GM23338 (cell line): ENCODE data around the gene DOCK6. TPM values are rescaled to one million over a fixed set of nuclear protein-coding genes. Genes with fewer than 3 reads are reported as not detected.

Experiments used
- ATAC-seq: fragments of 200-7000 bp; cut with Tn5 transposase; 3 replicates; pipeline ENCODE4 v1.9.1; 2020
- DNase-seq: peaks from one replicate; pipeline ENCODE4 v3.0.0-alpha.2; 2015; ENCODE audit warnings: low spot score
- H2AFZ ChIP-seq: fragments of 200-600 bp; sonication (generic); 2 replicates; pipeline ENCODE4 v1.8.0; 2016; ENCODE audit warnings: antibody characterized with exemption, mild to moderate bottlenecking, moderate library complexity
- H3F3A ChIP-seq: fragments of 200-600 bp; sonication (generic); replicated peaks from 2 replicates; pipeline ENCODE4 v1.8.0; 2017; ENCODE audit warnings: antibody characterized with exemption, mixed run types, low read depth
- H3K27ac ChIP-seq: fragments of 200-600 bp; sonication (generic); 2 replicates; pipeline ENCODE4 v1.6.1; 2016; ENCODE audit warnings: low read depth
- H3K27me3 ChIP-seq: fragments of 200-600 bp; sonication (generic); 2 replicates; pipeline ENCODE4 v1.8.0; 2016; ENCODE audit warnings: mild to moderate bottlenecking, mixed run types, moderate library complexity; ENCODE audit not compliant: insufficient read depth
- H3K36me3 ChIP-seq: fragments of 200-600 bp; sonication (generic); 2 replicates; pipeline ENCODE4 v1.8.0; 2016; ENCODE audit warnings: mild to moderate bottlenecking; ENCODE audit not compliant: insufficient read depth
- H3K4me1 ChIP-seq: fragments of 200-600 bp; sonication (generic); 2 replicates; pipeline ENCODE4 v1.8.0; 2016; ENCODE audit warnings: mild to moderate bottlenecking, moderate library complexity; ENCODE audit not compliant: insufficient read depth
- H3K4me2 ChIP-seq: fragments of 200-600 bp; sonication (generic); 2 replicates; pipeline ENCODE4 v1.7.1; 2017; ENCODE audit warnings: mixed run types
- H3K4me3 ChIP-seq: fragments of 200-600 bp; sonication (generic); 2 replicates; pipeline ENCODE4 v1.6.1; 2016; ENCODE audit warnings: mixed run types
- H3K79me2 ChIP-seq: fragments of 200-600 bp; sonication (generic); replicated peaks from 2 replicates; pipeline ENCODE4 v1.8.0; 2017; ENCODE audit warnings: mild to moderate bottlenecking; ENCODE audit not compliant: insufficient read depth
- H3K9me2 ChIP-seq: fragments of 200-600 bp; sonication (generic); 2 replicates; pipeline ENCODE4 v1.8.0; 2017; ENCODE audit not compliant: insufficient read depth
- H4K20me1 ChIP-seq: fragments of 200-600 bp; sonication (generic); replicated peaks from 2 replicates; pipeline ENCODE4 v1.8.0; 2017; ENCODE audit warnings: mild to moderate bottlenecking; ENCODE audit not compliant: insufficient read depth
- H3K27ac Mint-ChIP-seq: 2 replicates; pipeline ENCODE4 v1.8.0; 2020; ENCODE audit warnings: inconsistent platforms, mild to moderate bottlenecking, moderate library complexity, mixed read lengths
- H3K27me3 Mint-ChIP-seq: 3 replicates; pipeline ENCODE4 v1.8.0; 2022; ENCODE audit warnings: low read depth, mild to moderate bottlenecking, moderate library complexity, mixed read lengths, inconsistent platforms; ENCODE audit not compliant: insufficient read depth, poor library complexity
- H3K36me3 Mint-ChIP-seq: 3 replicates; pipeline ENCODE4 v1.8.0; 2021; ENCODE audit warnings: low read depth, mild to moderate bottlenecking, inconsistent platforms, moderate library complexity, mixed read lengths
- H3K4me1 Mint-ChIP-seq: 3 replicates; pipeline ENCODE4 v1.8.0; 2020; ENCODE audit warnings: mild to moderate bottlenecking, inconsistent platforms, mixed read lengths
- H3K4me3 Mint-ChIP-seq: 3 replicates; pipeline ENCODE4 v1.8.0; 2021; ENCODE audit warnings: moderate library complexity, mild to moderate bottlenecking, inconsistent platforms, mixed read lengths
- H3K9me3 Mint-ChIP-seq: 3 replicates; pipeline ENCODE4 v1.8.0; 2020; ENCODE audit warnings: moderate library complexity, mild to moderate bottlenecking, inconsistent platforms, mixed read lengths
- CREB1 ChIP-seq: fragments of 250-450 bp; sonication (Bioruptor Pico); IDR thresholded peaks from 2 replicates; pipeline ENCODE4 v1.5.0; 2020; ENCODE audit warnings: low read depth, mild to moderate bottlenecking, moderate library complexity
- EZH2phosphoT487 ChIP-seq: fragments of 200-600 bp; sonication (generic); IDR thresholded peaks from one replicate; pipeline ENCODE4 v1.8.1; 2018; ENCODE audit warnings: antibody characterized with exemption; ENCODE audit not compliant: unreplicated experiment
- JUNB ChIP-seq: IDR thresholded peaks from one replicate; pipeline ENCODE4 v1.6.1; 2016; ENCODE audit warnings: antibody characterized with exemption; ENCODE audit not compliant: unreplicated experiment
- NANOG ChIP-seq: IDR thresholded peaks from 2 replicates; pipeline ENCODE4 v1.6.1; 2016; ENCODE audit warnings: antibody characterized with exemption, borderline replicate concordance
- POLR2AphosphoS5 ChIP-seq: IDR thresholded peaks from 2 replicates; pipeline ENCODE4 v1.6.1; 2016; ENCODE audit warnings: antibody characterized with exemption, low read depth
- STAT1 ChIP-seq: IDR thresholded peaks from one replicate; pipeline ENCODE4 v1.6.1; 2016; ENCODE audit warnings: antibody characterized with exemption; ENCODE audit not compliant: unreplicated experiment
- ZNF114 ChIP-seq: fragments of 250-450 bp; sonication (Bioruptor Pico); IDR thresholded peaks from 2 replicates; pipeline ENCODE4 v1.5.0; 2020; ENCODE audit warnings: mild to moderate bottlenecking, moderate library complexity
- ZNF331 ChIP-seq: fragments of 250-450 bp; sonication (Bioruptor Pico); IDR thresholded peaks from 2 replicates; pipeline ENCODE4 v1.5.0; 2020; ENCODE audit warnings: low read depth, mild to moderate bottlenecking, moderate library complexity
- polyA plus RNA-seq: library from polyadenylated mRNA; unstranded; fragments of >200 nt; fragmentation: Nextera tagmentation; extraction: Ambion mirVana; gene quantifications from 2 replicates; pipeline ENCODE4 v1.2.1, GENCODE V29; 2016
- total RNA-seq: library from RNA; depleted of rRNA; stranded (reverse); fragments of >200 nt; shearing (Covaris generic); gene quantifications from 2 replicates; pipeline ENCODE4 v1.2.3, GENCODE V29; 2014
- TF ChIP-seq, protein P1 (sequence below), 2 experiments: fragments of 200-600 bp in 1 of 2; sonication (generic) in 1 of 2; conservative IDR thresholded peaks; 2 replicates each; pipeline versions ENCODE4 v1.5.1 to v1.6.1; 2016 to 2017; ENCODE audit warnings: antibody characterized with exemption in 2 of 2, low read depth in 2 of 2, mild to moderate bottlenecking in 2 of 2, moderate library complexity in 1 of 2
- TF ChIP-seq, protein P2 (sequence below): IDR thresholded peaks from 2 replicates; pipeline ENCODE4 v1.6.1; 2016; ENCODE audit warnings: antibody characterized with exemption

The DOCK6 gene
- total and polyA plus RNA-seq, 2 experiments from 2014 or later = 34.6 to 49.0 TPM

- Mint-ChIP-seq H3K27ac (no peak overlapping the region), H3K9me3 (no peaks in the 10 kb centered on the region; the same call in 2 of the 3 replicates), H3K4me1 (no peaks in the 10 kb centered on the region), H3K4me3 (no peak overlapping the region; the same call in 2 of the 3 replicates), H3K27me3 (peaks cover 20% of the 10 kb centered on the region), H3K36me3 (no peaks in the 10 kb centered on the region)
- Histone ChIP-seq H3F3A (peaks cover 8% of the 10 kb centered on the region; the same call in 1 of the 2 replicates), H3K79me2 (peaks cover 6% of the 10 kb centered on the region), H3K27me3 (no peaks in the 10 kb centered on the region), H3K9me2 (no peaks in the 10 kb centered on the region), H2AFZ (no peak overlapping the region), H4K20me1 (no peaks in the 10 kb centered on the region), H3K4me1 (peaks cover 2% of the 10 kb centered on the region; the same call in 1 of the 2 replicates), H3K4me2 (no peak overlapping the region), H3K4me3 (no peak overlapping the region), H3K27ac (no peak overlapping the region), H3K36me3 (no peaks in the 10 kb centered on the region)
- DNase-seq (no peak), ATAC-seq (no peak)
- TF ChIP-seq ZNF331 (no peak), EZH2phosphoT487 (no peak), JUNB (no peak)
Observed at GRCh38 chr19:11159598-11160439, 102.5 kb downstream of the DOCK6 start.

DNA sequence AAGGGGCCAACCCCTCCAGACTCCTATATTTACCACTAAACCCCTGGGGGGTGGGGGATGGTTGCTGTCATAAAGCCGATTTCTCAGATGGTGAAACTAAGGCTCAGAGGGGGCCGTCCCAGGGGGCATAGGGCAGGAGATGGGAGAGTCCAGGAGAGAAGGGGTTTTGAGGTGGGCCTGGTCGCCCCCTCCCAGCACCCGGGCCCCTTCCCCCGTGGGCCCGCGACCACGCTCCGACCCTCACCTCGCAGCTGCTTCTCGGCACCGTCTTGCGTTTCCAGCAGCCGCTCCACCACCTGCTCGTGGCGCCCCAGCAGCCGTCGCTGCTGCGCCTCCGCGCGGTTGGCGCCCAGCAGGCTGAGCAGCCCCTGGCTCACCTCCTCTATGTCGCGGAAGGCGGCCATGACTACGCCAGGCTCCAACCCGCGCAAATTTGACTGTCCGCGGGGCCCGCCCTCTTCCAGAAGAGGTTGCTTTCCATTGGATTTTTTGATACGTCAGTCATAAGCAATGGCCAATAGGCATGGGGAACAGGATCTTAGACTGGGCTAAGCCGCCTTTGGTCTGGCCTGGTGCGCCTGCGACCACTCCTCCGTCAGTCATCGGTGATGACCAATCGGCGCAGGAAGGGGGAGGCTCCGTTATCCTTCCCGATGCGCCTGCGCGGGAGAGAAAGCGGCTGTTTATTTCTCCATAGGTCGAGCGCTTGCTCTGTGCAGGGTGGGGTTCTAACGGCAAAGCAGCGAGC lies 106.8 kb downstream of the DOCK6 start, which contains the start of gene SPC24:
Gene SPC24, minus strand, starts transcription at position 410 of the 748 bp plus-strand sequence. Its CDS starts 6 bp downstream, at position 404.
- TF ChIP-seq POLR2AphosphoS5 (peak; percentile 97), CREB1 (peak; percentile 77), EZH2phosphoT487 (no peak), NANOG (no peak), ZNF114 (no peak), JUNB (no peak), STAT1 (no peak)
- TF ChIP-seq, protein P1, sequence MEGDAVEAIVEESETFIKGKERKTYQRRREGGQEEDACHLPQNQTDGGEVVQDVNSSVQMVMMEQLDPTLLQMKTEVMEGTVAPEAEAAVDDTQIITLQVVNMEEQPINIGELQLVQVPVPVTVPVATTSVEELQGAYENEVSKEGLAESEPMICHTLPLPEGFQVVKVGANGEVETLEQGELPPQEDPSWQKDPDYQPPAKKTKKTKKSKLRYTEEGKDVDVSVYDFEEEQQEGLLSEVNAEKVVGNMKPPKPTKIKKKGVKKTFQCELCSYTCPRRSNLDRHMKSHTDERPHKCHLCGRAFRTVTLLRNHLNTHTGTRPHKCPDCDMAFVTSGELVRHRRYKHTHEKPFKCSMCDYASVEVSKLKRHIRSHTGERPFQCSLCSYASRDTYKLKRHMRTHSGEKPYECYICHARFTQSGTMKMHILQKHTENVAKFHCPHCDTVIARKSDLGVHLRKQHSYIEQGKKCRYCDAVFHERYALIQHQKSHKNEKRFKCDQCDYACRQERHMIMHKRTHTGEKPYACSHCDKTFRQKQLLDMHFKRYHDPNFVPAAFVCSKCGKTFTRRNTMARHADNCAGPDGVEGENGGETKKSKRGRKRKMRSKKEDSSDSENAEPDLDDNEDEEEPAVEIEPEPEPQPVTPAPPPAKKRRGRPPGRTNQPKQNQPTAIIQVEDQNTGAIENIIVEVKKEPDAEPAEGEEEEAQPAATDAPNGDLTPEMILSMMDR (conservative IDR thresholded peaks at IDR 0.05; ENCODE audit: low read depth in 2 of 2) = no peak; a peak in 1 of 4 replicates
- TF ChIP-seq, protein P2, sequence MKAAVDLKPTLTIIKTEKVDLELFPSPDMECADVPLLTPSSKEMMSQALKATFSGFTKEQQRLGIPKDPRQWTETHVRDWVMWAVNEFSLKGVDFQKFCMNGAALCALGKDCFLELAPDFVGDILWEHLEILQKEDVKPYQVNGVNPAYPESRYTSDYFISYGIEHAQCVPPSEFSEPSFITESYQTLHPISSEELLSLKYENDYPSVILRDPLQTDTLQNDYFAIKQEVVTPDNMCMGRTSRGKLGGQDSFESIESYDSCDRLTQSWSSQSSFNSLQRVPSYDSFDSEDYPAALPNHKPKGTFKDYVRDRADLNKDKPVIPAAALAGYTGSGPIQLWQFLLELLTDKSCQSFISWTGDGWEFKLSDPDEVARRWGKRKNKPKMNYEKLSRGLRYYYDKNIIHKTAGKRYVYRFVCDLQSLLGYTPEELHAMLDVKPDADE = peak; percentile 27; the same call in 1 of the 2 replicates
- peak within 1 kb of the TSS; percentile 93 for H3K4me2 ChIP-seq
- H3K27ac ChIP-seq = no peak within 1 kb of the TSS
- H3K27me3 ChIP-seq = no peaks in the 10 kb centered on the region
- ATAC-seq (peak; percentile 98), DNase-seq (peak; percentile 99)
- H3K36me3 ChIP-seq = no peaks in the 10 kb centered on the region
- Mint-ChIP-seq H3K4me1 (peaks cover 8% of the 10 kb centered on the region), H3K36me3 (peaks cover 16% of the 10 kb centered on the region), H3K27ac (peak within 1 kb of the TSS; percentile 90; the same call in 1 of the 2 replicates), H3K4me3 (peak within 1 kb of the TSS; percentile 77), H3K27me3 (peaks cover 26% of the 10 kb centered on the region), H3K9me3 (no peaks in the 10 kb centered on the region; the same call in 1 of the 3 replicates)
- H2AFZ ChIP-seq = peak within 1 kb of the TSS; percentile 56; the same call in 1 of the 2 replicates
- 0 out of 2 replicates have a peak, but pooled peaks cover 7% of the 10 kb centered on the region for H3F3A ChIP-seq
- peak within 1 kb of the TSS; percentile 93 for H3K4me3 ChIP-seq
- no peaks in the 10 kb centered on the region for H3K9me2 ChIP-seq
- peaks cover 35% of the 10 kb centered on the region for H3K79me2 ChIP-seq
- H4K20me1 ChIP-seq = no peaks in the 10 kb centered on the region
- peaks cover 8% of the 10 kb centered on the region; the same call in 1 of the 2 replicates for H3K4me1 ChIP-seq
